ENCODE results near the gene E2F1.

E2F1 gene, protein sequence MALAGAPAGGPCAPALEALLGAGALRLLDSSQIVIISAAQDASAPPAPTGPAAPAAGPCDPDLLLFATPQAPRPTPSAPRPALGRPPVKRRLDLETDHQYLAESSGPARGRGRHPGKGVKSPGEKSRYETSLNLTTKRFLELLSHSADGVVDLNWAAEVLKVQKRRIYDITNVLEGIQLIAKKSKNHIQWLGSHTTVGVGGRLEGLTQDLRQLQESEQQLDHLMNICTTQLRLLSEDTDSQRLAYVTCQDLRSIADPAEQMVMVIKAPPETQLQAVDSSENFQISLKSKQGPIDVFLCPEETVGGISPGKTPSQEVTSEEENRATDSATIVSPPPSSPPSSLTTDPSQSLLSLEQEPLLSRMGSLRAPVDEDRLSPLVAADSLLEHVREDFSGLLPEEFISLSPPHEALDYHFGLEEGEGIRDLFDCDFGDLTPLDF

DNA sequence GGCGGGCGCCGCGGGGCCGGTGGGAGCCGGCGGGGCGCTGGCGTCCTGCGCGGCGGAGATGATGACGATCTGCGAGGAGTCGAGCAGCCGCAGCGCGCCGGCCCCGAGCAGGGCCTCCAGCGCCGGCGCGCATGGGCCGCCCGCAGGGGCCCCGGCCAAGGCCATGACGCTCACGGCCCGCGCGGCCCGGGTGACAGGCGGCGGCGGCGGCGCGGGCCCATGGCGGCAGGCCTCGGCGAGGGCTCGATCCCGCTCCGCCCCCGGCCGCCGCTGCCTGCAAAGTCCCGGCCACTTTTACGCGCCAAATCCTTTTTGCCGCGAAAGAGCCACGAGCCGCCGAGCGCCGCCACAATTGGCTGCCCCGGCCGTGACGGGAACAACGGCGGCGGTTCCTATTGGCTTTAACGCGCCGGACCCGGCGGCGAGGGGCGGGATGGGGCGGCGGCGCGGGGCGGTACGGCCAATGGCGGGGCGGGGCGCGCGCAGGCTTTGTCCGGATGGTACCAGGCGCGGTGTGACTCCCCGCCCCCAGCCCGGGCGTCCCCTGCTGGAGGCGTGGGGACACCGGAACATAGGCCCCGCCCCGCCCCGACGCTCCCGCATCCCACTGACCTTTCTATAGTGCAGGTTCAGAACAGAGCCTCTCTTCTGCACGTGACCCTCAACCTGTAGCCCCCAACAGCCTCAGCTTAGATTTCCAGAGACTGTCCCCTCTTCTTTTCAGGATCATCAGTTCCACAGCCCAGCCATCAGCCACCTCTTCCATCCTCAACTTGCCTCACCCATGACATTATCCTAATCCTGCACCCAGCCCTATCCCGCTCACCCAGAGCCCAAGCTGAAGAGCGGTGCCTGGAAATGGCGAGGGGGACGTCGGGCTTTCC lies at the start of gene E2F1:
Gene E2F1, minus strand, starts transcription at position 286 of the 884 bp plus-strand sequence. Its CDS starts 121 bp downstream, at position 165.
- DNase-seq (ENCODE audit: low read depth) = peak; percentile 89

DNA sequence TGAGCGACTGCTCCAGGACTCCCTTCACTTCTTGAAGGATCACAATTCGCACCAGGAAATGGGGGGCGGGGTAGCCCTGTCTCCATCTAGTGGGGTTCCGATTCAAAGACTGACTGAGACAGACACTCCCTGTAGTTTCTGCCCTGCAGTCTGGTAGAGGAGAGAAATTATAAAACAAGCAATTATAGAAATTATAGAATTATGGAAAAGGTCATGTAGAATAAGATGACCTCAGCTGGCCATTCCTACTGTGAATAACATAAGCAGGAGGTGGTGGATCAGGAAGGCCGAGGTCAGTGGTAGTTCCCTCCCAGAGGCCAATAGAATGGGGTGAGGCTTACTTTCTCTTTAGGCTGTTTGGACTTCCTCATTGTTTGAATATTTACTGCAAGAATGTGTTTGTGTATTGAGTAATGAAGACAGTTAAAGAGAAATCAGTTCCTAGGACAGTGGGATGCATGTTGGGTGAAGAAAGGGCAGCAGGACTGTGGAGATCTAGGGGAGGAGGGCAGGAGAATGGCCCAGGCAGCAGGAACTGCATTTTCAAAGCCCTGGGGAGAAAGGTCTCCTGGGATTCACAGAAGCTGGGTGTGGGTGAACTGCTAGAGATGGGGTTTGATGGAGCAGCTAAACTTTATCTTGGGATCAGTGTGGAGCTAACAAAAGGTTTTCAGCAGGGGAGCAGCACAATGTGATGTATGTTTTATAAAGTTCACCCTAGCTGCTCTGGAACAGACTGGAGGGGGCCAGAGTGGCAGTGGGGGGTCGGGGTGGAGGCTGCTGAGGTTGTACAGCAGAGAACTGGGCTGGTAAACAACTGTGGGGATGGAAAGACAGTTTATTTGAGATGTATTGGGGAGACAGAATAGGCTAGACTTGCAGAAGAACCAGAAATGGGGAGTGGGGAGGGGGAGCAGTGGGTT lies 47.7 kb upstream of the E2F1 start:
- no peak for DNase-seq (ENCODE audit: low read depth)

DNA sequence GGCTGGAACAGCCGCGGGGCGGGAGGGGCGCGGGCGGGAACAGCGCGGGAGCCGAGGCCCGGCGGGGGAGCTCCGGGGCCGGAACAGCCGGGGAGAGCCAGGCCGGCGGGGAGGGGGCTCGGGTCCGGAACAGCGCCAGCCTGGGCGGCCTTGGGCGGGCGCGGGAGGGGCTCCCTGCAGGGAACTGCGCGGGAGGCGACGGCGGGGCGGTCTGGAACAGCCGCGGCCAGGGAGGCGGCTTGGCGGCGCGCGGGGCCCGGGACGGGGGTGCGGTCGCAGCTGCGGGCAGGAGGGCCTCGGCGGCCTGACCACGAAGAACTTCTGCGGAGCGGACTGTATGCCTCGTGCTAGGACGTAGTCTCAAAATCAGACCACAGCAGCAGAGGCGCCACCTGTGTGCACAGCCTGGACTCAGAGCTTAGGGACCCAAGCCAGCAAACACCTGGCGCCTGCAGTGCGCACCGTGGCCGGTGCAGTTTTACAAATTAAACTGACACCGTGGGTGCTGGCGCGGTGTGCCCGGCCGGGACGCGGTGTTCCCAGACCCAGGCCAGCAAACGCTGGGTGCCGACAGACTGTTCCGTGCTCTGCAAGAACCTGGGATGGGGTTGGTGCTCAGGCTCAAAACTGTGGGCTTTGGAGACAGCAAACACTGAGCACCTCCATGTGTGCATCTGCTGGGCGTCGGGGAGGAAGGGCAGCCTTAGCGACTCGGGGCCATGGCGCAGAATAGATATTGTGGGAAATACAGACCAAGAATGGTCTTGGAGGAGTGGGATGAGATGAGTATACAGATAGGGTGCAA lies 46.2 kb upstream of the E2F1 start:
- peak; percentile 51 for DNase-seq (ENCODE audit: low read depth)

DNA sequence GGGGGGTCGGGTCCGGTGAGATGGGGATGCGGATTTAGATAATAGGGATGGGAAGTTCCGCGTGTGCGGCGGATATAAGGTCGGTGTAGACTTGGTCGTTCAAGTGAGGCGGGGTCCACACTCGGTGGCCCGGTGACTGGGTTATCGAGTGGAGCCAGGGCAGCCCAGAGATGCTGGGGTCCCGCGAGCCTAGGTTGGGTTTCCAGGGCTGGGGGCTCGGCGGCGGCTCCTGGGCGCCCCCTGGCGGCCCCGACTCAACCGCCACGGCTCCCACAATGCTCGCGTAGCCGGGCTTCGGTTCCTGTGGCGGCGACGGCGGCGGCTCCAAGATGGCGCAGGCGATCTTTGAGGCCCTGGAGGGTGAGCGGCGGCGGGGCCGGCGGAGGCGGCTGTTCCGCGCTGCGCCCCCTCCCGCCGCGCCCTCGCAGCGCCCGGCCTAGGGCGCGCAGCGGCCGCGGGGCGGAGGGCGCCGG lies 45.5 kb upstream of the E2F1 start, which contains the start of gene ZNF341:
Gene ZNF341, plus strand, starts transcription at position 304 of the 473 bp plus-strand sequence. Its CDS starts 26 bp downstream, at position 330.
- peak; percentile 81 for DNase-seq (ENCODE audit: low read depth)

DNA sequence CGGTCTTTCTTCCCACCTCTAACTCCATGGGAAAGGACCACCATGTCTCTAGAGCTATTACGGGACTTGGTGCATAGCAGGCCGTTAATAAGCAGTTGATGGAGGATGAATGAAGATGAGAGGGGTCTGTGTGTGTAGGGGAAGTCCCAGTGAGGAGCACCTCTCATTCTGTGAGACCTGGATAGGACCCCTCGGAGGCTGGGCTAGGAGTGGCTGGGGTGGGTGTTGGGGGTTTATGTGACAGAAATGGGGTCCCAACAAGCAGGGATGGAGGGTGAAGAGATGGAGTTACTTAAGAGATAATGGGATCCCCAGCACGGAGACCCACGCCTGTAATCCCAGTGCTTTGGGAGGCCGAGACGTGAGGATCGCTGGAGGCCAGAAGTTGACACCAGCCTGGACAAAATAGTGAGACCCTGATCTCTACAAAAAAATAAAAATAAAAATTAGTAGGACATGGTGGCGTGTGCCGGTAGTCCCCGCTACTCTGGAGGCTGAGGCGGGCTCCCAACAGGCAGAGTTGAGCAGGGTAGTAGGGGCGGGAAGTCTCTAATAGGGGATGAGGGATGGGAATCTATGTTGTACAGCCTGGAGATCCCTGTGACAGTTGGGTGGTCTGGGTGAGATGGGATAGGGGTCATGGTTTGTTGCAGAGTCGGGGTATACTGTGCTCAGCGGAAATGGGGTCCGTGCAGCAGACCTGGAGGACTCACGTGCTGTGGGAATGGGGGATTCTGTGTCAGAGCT lies 44.9 kb upstream of the E2F1 start:
- DNase-seq (ENCODE audit: low read depth) = no peak

DNA sequence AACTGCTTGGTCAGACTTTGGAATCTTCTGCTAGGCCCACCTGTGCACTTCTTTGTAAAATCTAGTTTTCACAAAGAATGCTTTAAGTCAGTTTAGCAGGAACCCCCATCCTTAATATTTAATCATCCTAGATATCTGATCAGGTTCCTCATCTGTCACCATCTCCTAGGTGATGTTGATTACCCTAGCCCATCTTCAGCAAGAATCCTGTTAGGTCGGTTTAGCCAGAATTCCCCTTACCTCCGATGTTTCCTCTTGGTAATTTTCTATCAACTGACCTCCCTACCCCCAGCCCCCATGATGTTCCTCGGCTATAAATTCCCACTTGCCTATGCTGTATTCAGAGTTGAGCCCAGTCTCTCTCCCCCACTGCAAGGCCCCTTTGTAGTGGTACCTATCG lies 42.9 kb upstream of the E2F1 start:
- DNase-seq (ENCODE audit: low read depth) = no peak

DNA sequence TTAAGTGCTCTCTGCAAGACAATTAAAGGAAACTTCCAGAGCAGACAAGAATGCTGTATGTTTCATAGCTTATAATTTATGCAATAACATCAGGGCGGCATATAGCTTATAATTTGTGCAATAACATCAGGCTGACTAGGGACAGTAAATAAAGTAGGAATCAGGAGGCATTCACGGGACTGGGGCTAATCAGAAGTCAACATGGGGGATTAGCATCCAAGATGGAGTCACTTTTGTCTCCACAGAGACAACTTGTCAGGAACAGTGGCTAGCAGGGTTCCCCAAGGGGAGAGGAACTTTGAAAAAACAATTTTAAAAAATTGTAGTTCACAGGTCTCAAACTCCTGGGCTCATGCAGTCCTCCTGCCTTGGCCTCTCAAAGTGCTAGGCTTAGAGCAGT lies 42.3 kb upstream of the E2F1 start:
- DNase-seq (ENCODE audit: low read depth) = no peak

DNA sequence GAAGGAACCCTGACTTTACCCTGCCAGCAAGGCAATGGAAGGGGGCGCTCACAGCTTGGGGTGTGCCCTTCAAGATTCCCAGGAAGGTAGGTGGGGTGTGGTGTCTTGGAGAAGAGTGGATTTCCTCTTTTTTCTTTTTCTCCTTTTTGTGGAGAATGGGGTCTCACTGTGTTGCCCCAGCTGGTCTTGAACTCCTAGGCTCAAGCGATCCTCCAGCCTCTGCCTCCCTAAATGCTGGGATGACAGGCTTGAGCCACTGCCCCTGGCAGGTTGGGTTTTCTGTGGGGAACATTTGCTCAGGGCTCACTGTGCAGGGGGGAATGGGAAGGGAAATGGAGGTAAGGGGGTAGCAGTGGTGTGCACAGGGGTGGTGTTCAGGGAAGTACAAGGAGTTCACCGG lies 41.6 kb upstream of the E2F1 start:
- no peak for DNase-seq (ENCODE audit: low read depth)

DNA sequence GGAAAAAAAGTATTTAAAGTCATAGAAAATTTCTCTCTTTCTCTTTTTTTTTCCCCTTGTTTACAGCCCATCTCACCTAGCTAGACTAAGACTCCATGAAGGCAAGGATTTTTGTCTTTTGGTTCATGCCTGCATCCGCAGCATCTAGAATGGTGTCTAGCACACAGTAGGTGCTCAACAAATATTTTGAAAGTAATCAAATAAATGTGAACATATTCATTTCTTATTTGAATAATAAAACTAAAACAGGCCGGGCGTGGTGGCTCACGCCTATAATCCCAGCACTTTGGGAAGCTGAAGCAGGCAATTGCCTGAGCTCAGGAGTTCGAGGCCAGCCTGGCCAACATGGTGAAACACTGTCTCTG lies 40.9 kb upstream of the E2F1 start:
- DNase-seq (ENCODE audit: low read depth) = no peak

DNA sequence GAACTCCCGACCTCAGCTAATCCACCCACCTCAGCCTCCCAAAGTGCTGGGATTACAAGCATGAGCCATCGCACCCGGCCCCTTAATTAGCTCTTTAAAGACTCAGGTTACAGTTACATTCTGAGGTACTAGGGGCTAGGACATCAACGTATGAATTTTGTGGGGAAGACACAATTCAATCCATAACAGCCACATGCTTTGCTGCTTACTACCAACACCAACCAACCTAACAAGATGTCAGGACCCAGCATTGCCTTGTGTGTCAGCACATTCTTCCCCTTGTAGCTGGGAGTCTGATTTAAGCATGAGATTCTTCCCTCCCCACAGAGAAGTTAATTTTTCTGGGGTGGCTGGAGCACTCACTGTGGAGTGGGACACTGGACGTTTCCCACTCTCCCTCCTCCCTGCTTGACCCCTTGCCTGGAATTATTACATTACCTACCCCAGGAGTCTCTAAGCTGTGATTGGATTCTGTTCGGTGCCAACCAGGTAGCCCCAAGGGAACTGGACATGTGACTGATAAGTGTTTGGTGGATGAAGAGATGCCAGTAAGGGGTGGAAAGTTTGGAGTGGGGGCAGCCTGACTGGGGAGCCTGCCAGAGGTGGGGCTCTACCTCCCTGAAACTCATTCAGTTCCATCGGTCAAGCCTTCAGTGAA lies 39.6 kb upstream of the E2F1 start:
- no peak for DNase-seq (ENCODE audit: low read depth)

DNA sequence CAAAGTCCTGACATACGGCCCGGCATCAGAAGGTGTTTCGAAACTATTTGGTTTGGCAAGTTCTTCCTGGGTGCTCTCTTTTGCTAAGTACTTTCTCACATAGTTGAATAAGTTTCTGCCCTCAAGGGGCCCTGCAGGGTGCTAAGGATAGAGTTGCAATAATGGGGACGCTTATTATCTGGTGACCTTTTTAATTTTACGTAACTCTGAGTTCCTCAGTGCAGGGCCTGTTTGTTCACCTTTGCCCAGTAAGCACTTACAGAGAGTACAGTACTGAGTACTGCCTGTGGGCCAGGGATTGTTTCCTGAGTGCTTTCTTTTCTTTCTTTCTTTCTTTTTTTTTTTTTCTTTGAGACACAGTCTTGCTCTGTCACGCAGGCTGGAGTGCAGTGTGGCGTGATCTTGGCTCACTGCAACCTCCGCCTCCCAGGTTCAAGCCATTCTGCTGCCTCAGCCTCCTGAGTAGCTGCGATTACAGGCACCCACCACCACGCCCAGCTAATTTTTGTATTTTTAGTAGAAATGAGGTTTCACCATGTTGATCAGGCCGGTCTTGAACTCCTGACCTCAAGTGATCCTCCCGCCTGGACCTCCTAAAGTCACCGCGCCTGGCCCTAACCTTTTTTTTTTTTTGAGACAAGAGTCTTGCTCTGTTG lies 38.4 kb upstream of the E2F1 start:
- no peak for DNase-seq (ENCODE audit: low read depth)

DNA sequence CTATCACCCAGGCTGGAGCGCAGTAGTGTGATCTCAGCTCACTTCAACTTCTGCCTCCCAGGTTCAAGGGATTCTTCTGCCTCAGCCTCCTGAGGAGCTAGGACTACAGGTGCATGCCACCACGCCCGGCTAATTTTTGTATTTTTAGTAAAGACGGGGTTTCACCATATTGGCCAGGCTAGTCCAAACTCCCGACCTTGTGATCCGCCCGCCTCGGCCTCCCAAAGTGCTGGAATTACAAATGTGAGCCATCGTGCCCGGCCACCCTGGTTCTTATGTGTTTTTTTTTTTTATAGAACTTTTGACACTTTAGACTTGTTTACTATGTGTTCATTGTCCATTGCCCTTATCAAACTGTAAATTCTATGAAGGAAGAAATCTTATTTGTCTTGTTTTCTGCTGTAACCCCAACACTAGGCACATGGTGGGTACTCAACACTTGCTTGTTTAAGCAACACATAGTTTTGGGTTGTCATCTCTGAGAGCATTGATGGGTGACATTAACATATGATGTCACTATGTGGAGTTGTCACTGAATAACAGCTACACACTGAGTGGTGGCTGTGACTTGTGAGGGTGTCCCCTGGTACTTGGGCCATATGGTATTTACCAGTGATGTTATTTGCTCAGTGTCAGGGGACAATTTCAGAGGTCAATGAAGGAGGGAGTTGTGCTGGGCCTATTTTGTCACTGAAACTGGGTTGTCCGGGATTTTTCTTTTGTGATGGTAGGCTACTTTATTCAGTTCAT lies 35.4 kb upstream of the E2F1 start:
- no peak for DNase-seq (ENCODE audit: low read depth)

DNA sequence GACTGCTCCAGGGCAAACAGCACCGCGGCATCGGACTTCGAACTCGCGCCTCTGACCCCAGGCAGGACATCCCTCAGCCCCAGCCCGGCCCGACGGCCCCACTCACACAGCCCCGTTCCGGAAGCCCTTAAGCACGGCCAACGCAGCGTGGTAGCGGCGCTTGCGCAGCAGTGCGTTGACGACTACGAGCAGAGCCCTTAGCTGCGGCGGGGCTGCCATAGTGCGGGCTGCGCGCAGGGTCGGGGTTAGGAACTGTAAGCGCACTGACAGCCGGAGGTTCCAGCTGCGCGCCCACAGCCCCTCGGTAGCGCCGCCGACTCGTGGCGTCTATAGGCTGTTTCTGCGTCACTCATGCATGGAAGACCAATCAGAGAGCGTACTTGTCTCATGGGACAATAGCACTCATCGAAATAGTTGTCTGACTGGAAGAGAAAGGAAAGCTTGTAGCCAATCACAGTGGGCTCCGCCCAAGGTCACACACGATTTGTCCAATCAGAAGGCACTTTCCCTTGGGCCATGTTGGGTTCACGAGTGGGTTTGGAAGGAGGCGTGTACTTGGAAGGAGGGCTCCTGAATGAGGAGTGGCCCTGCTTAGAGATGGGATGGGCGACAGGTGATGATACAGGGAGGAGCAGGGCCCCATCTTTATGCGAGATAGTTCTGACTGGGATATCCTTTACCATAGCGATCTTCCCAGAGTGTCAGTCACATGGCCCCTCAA lies 34.0 kb upstream of the E2F1 start, which contains the start of gene PXMP4:
Gene PXMP4, minus strand, starts transcription at position 322 of the 721 bp plus-strand sequence. Its CDS starts 103 bp downstream, at position 219.
- peak; percentile 36 for DNase-seq (ENCODE audit: low read depth)

DNA sequence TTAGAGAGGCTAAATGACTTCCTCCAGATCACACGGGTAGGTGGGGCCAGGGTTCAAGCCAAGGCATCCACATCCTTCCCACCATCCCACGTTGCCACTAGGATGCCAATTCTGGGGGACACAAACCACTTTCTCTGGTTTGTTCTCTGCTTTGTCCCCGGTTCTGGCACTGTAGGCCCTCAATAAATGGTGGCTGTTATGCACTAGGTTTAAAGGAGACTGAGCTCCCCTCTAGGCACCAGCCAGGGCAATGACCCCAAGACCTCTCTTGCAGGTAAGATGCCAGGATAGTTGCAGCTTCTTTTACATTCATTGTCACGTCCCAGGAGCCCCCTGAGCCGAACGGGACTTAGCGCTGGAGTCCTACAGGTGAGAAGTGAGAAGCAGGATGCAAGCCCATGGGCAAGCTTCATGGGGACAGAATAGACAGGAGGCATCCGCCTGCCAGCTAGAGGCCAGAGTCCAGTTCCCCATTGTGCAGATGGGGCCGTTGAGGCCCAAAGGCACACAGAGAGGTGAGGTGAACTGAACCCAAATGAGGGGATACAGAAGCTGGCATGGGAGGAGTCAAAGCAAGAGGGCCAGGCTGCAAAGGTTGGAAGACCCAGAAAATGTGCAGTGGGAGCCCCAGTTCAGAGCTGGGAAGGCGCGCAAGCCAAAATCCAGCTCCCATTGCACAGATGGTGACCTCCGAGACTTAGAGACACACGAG lies 33.2 kb upstream of the E2F1 start:
- DNase-seq (ENCODE audit: low read depth) = no peak

DNA sequence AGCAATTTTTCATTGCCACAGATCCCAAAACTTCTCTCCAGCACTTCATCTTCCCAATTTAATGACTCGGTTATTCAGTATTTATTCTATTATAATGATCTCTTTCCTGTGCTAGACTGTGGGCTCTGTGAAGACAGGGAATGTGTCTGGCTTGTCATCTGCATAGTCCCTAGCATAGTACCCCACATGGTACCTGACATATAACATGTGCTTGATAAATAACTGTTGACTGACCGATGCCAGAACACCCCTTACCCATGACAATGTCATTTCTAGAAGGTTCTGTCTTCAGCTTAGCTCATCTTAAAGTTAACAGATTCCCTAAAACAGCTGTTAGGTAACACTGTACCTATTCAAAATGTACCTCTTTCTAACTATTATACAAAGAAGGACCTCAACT lies 30.3 kb upstream of the E2F1 start:
- DNase-seq (ENCODE audit: low read depth) = no peak

DNA sequence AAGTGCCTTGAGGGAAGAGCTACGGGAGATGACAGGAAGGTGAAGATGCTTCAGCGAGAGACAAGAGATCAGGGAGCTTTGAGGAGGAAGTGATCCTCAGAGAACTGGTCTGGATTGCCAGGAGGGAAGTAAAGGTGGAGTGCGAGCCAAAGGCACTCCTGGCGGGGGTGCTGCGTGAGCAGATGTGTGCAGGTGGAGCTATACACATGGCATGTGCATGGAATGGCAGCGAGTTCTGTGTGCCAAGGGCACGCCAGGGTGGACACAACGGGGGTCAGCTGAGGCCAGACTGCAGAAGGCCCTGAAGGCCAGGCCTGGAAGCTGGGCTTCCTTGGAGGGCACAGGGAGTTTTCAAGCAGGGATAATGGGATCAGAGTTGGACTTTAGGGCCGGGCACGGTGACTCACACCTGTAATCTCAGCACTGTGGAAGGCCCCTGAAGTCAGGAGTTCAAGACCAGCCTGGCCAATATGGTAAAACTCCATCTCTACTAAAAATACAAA lies 27.7 kb upstream of the E2F1 start:
- no peak for DNase-seq (ENCODE audit: low read depth)

DNA sequence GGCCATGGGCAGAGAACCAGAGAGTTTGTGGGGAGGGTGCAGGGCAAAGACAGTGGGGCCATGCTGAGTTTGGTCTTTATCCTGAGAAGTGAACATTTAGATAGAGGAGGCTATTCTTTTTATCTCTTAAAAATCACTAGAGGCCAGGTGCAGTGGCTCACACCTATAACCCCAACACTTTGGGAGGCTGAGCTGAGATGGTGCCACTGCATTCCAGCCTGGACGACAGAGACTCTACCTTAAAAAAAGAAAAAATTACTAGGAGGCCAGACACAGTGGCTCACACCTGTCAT lies 25.2 kb upstream of the E2F1 start:
- DNase-seq (ENCODE audit: low read depth) = no peak

Measured in stimulated activated CD8-positive, alpha-beta memory T cell treated with anti-CD3 and anti-CD28 coated beads, Interleukin-15, amount 100 ng/mL, for 24 hours (primary cell).